ENCODE data around the gene LGR5.

GRCh38 chr12:71425568-71426299 is 13.9 kb upstream of the LGR5 start:
- TF ChIP-seq, protein P1, sequence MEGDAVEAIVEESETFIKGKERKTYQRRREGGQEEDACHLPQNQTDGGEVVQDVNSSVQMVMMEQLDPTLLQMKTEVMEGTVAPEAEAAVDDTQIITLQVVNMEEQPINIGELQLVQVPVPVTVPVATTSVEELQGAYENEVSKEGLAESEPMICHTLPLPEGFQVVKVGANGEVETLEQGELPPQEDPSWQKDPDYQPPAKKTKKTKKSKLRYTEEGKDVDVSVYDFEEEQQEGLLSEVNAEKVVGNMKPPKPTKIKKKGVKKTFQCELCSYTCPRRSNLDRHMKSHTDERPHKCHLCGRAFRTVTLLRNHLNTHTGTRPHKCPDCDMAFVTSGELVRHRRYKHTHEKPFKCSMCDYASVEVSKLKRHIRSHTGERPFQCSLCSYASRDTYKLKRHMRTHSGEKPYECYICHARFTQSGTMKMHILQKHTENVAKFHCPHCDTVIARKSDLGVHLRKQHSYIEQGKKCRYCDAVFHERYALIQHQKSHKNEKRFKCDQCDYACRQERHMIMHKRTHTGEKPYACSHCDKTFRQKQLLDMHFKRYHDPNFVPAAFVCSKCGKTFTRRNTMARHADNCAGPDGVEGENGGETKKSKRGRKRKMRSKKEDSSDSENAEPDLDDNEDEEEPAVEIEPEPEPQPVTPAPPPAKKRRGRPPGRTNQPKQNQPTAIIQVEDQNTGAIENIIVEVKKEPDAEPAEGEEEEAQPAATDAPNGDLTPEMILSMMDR (conservative IDR thresholded peaks at IDR 0.05 in 1 of 2, IDR thresholded peaks at IDR 0.05 in 1 of 2; ENCODE audit: low read depth in 1 of 2, low read length in 2 of 2): no peak
- no peak for TF ChIP-seq EZH2 (IDR thresholded peaks at IDR 0.05; ENCODE audit: low read length, missing control alignments)
